Suppressor macrophage treated with lipopolysaccharide for 1 hour (primary cell): ENCODE measurements around the gene BEND4.

Source experiments
- DNase-seq, 3 donors: peaks; one replicate each; pipeline ENCODE4 v3.0.0-alpha.2; 2020 to 2022

Gene BEND4

DNA sequence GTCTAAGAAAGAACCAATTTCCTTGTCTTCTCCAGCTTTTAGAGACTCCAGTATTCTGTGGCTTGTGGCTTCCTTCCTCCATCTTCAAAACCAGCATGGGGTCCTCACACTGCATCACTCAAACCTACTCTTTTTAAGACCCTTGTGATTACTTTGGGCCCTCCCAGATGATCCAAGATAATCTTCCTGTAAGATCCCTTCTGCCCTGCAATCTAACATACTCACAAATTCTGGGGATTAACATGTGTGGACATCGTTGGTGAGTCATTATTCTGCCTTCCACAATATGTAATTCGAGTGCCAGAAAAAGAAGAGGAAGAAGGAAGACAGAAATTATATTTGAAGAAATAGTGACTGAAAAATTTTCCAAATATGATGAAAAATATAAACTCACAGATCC lies 47.9 kb downstream of the BEND4 start:
- DNase-seq = peak; percentile 9 to 41 (median 38)

- DNase-seq = no peak
Observed at GRCh38 chr4:42101446-42101975, 50.9 kb downstream of the BEND4 start.

GRCh38 chr4:42088386-42088785 lies 64.1 kb downstream of the BEND4 start:
- DNase-seq = no peak

DNA sequence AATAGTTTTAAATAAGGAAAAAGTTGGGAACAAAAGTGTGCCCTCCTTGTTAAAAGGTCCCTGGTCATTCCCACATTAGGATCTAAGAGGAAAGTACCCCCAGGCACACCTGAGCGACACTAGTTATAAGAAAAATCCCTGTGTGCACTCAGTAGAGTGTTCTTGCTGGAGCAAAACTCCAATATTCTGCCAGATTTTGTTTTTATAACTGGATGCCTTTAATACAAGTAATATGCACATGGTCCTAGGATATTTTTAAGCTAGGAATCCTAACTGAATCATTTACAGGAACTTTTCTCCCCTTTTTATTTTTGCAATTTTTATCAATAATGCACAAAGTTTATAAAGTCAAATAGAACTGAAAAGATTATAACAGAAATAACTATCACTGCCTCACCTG lies 68.6 kb downstream of the BEND4 start:
- DNase-seq = no peak

GRCh38 chr4:42080306-42080705 lies 72.1 kb downstream of the BEND4 start:
- no peak for DNase-seq

DNA sequence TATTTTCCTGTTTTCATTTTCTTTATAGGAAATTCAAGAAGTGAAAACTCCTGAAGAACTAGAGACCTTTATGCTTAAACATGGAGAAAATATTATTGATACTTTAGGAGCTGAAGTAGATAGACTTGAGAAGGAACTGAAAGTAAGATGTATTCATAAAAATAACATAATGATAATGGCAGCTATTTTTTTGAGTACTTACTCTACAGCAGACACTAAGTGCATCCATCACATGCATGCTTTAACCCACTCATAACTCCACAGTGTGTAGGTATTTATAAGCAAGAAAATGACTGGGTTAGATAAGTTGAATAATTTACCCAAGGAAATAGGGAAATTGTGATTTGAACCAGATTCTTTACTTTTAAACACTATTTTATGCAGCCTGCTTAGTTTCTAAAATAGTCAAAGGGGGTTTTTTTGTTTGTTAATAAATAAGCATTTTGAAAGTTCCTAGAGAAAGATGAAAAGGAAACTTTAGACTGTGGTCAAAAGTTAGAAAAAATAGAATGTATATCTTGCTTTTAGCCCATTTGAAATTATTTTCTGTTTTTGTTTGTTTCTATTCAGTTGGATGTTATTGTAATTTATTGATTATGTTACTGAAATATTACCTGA lies 74.2 kb downstream of the BEND4 start:
- no peak for DNase-seq

DNA sequence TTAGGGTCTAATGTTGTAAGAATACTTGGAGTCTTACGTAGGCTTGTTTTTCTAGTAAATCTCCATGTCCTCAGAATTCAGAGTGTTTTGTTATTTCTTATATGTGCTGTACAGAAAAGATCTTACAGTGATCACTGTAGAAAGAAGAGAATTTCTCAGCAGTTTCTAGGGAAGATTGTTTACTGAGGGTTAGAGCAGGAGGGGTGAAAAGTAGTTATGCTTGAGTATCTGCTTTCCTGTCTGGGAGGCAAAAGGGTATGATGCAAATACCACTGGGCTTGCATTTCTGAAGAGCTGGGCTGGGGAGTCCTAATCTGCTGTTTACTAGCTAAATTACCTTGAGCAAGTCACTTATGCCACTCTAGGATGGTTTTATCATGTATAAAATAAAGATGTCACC lies 78.2 kb downstream of the BEND4 start:
- DNase-seq = no peak

- DNase-seq = no peak
Observed at GRCh38 chr4:42070463-42070862, 82.0 kb downstream of the BEND4 start.

DNA sequence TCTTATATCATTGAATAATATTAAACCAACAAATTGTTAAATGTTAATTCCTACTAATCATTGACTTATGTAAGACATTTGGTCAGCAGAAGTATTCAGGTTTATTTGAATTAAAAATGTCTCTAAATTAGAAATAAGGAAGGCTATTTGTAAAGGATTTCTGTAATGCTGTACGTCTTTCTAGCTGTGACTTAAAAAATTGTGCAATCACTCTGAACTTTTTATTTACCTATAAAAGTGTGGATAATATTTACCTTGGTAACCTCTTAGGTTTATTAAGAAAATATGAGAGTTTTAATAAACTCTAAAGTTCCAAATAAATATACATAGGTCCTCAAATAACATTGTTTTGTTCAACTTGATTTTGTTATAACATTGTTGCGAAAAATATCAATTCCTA lies 85.2 kb downstream of the BEND4 start:
- DNase-seq = no peak

GRCh38 chr4:42066402-42066801 lies 86.1 kb downstream of the BEND4 start:
- DNase-seq = no peak
